Right kidney (tissue), 1 donor: ENCODE results near the gene ATXN7.

Source experiments
- DNase-seq: peaks from one replicate; pipeline ENCODE4 v3.0.0-alpha.2; 2016

ATXN7 gene

GRCh38 chr3:63986146-63986545, 122.5 kb downstream of the ATXN7 start:
- no peak for DNase-seq

- no peak for DNase-seq
These were observed 123.2 kb downstream of the ATXN7 start for GRCh38 chr3:63986831-63987230.

- no peak for DNase-seq
These were observed 125.3 kb downstream of the ATXN7 start for GRCh38 chr3:63988943-63989342.

- no peak for DNase-seq
These were observed 126.5 kb downstream of the ATXN7 start for GRCh38 chr3:63990204-63990603.

GRCh38 chr3:63990733-63991132, 127.1 kb downstream of the ATXN7 start:
- no peak for DNase-seq

- no peak for DNase-seq
These were observed 128.0 kb downstream of the ATXN7 start for GRCh38 chr3:63991666-63992065.

GRCh38 chr3:63992516-63993209, 129.0 kb downstream of the ATXN7 start:
- DNase-seq, result no peak

- no peak for DNase-seq
These were observed 130.0 kb downstream of the ATXN7 start for GRCh38 chr3:63993653-63994079.

GRCh38 chr3:63995086-63995485, 131.4 kb downstream of the ATXN7 start:
- DNase-seq, result no peak

- no peak for DNase-seq
These were observed 135.4 kb downstream of the ATXN7 start for GRCh38 chr3:63998852-63999754.

- no peak for DNase-seq
These were observed 136.9 kb downstream of the ATXN7 start for GRCh38 chr3:64000453-64001055.

GRCh38 chr3:64002233-64002632, 138.6 kb downstream of the ATXN7 start:
- DNase-seq, result no peak

- DNase-seq, result no peak
These were observed 139.9 kb downstream of the ATXN7 start for GRCh38 chr3:64003589-64003988.

GRCh38 chr3:64008017-64008416, 144.3 kb downstream of the ATXN7 start:
- no peak for DNase-seq

- DNase-seq, result no peak
These were observed 145.1 kb downstream of the ATXN7 start for GRCh38 chr3:64008487-64009351.

GRCh38 chr3:64009528-64009927, 145.9 kb downstream of the ATXN7 start:
- no peak for DNase-seq

GRCh38 chr3:64010199-64010598, 146.5 kb downstream of the ATXN7 start:
- DNase-seq, result no peak

GRCh38 chr3:64011685-64012084, 148.0 kb downstream of the ATXN7 start:
- no peak for DNase-seq

- DNase-seq, result no peak
These were observed 153.4 kb downstream of the ATXN7 start for GRCh38 chr3:64016941-64017620.

- DNase-seq, result no peak
These were observed 155.6 kb downstream of the ATXN7 start for GRCh38 chr3:64019271-64019670.

GRCh38 chr3:64019879-64020278, 156.2 kb downstream of the ATXN7 start:
- no peak for DNase-seq

GRCh38 chr3:64021922-64022321, 158.3 kb downstream of the ATXN7 start:
- DNase-seq, result no peak
